Activated CD8-positive, alpha-beta memory T cell treated with anti-CD3 and anti-CD28 coated beads for 4 hours (primary cell): ENCODE measurements around the gene VWA1.

ENCODE experiments used
- DNase-seq, 2 donors: peaks; one replicate each; pipeline ENCODE4 v3.0.0-alpha.2; 2020; ENCODE audit warnings: low read depth in 2 of 2

VWA1 gene, protein sequence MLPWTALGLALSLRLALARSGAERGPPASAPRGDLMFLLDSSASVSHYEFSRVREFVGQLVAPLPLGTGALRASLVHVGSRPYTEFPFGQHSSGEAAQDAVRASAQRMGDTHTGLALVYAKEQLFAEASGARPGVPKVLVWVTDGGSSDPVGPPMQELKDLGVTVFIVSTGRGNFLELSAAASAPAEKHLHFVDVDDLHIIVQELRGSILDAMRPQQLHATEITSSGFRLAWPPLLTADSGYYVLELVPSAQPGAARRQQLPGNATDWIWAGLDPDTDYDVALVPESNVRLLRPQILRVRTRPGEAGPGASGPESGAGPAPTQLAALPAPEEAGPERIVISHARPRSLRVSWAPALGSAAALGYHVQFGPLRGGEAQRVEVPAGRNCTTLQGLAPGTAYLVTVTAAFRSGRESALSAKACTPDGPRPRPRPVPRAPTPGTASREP

DNA sequence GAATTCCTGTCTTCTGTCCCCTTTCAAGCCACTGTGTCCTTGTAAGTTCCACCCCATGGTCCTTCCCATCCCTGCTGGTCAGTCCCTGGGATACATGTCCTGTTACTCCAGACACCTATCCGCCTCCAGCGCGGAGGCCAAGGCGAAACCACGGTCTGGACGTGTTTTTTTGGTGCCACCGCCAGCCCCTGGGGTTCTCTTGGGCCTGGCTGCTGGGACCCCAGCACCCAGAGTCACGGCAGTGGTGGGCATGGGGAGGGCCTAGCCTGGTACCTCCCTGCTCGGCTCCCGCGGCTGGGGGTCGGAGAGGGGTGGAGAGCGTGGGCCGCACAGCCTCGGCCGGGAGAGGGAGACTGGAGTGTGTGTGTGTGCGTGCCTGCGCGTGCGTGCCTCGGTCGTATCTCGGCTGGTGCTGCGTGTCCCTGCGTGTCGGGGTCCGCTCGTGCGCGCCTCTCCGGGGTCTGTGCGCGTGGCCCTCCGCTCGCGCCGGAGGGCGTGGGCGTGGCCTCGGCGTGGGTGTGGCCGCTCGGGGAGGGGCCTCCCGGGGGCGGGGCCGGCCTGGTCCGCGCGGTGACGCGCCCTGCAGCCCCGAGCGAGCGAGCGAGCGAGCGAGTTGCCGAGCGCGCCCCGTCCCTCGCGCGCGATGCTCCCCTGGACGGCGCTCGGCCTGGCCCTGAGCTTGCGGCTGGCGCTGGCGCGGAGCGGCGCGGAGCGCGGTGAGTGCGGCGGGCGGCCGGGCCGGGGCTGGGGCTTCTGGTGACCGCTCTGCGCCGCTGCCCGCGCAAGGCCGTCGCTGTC, at the start of gene VWA1:
VWA1 (plus strand) TSS at position 585 of the 798 bp plus-strand sequence; CDS start at position 644, 59 bp downstream.
- peak; percentile 15 to 42 for DNase-seq

DNA sequence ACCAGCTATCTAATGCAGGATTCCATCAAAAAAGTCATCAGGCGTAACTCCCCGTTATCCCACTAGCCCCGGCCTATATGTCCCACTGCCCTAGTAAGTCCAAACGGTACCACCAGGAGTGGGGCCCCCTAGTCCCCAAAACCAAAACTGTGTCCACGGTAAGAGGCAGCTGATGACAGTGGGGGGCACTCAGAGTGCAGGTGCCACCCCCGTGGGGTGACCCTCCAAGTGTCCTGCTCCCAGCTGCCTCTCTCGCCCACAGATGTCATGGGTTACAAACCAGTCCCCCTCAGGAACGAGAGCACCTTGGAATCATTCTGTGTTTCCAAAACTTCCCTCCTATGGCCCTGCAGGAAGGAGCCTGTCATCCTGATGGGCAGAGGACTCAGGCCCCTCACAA, 49.6 kb upstream of the VWA1 start:
- no peak for DNase-seq

DNA sequence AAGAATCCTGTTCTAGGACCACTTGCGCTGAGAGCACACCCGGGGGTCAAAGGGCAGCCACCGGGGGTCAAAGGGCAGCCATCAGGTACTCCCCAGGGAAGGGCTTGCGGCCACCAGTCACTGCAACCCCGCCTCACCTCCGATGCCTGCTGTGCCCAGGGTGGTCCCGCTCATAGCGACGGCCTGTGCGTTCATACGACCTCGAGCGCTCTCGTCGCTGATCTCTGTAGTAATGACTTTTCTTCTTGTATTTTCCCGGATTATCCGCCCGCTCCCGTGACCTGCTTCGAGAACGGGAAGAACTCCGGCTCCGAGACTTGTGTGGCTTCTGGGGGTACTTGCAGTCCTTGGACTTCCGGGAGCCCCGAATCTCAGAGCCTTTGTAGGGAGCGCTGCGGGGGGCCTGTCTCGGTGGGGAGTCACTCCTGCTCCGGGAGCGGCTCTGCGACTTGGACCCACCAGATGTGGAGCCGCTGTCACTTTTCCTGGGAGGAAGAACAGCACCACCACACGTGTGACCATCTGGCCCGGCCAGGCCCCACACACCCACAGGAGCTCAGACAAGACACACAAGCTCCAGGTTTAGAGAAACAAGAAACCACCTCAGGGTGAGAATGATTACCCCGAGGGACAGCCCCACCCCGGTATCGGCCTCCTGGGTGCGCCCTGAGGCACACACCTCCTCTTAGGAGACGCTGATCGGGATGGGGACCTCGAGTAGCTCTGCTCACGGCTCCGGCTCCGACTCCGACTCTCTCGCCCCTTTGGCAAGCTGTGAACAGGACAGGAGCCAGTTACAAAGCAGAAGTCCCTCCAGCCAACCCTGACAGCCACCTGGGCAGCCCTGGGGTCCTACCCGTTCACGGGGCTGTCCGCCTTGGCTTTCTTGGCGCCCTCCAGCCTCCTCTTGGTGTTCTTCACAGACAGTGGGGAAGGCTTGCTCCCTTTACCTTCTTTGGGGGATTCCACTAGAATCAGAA, 48.1 kb upstream of the VWA1 start:
- no peak for DNase-seq

DNA sequence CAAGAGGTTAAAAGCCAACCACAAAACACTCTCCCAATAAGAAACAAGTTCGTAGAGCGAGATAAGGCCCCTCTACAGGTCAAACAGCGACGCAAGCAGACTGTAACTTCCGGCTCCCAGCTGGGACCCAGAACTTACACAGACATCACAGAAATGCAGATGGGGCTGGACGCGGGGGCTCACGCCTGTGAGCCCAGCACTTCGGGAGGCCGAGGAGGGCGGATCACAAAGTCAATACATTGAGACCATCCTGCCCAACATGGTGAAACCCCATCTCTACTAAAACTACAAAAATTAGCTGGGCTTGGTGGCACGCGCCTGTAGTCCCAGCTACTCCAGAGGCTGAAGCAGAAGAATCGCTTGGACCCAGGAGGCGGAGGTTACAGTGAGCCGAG, 47.4 kb upstream of the VWA1 start:
- DNase-seq, result no peak

DNA sequence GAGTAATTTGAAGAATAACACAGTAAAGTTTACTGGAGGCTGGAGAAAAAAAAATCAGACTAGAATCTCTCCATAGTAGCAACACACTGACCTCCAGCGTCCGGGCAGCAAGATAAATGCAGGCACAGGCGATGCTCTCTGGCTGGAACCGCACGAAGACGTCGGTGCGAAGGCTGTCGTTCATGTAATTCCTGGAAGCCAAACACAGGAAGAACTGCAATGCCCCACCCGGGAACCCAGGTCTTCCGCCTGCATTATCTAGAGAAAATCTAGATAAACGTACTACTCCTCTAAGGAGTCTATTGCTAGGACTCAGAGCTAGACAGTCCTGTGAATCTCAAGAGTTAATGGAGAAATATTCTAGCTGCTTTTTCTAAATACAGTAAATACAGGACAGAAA, 44.8 kb upstream of the VWA1 start:
- no peak for DNase-seq

DNA sequence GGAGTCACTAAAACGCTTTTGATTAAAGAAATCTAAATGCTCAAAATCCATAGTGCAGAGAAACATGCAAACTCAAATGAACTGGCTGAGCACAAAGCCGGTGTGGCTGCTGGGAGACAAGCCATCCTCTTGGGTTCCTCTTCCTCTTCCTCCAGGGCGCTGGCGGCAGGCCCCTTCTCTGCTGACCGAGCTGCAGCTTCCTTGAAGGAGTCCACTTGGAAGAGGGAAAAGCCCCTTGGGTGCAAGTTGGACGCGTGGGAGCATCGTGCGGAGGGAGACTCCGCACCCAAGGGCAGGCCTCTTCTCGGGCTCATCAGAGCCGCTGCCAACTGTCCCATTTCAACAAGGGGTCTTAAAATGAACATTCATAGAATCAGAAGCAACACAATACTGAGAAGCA, 44.3 kb upstream of the VWA1 start:
- no peak for DNase-seq

DNA sequence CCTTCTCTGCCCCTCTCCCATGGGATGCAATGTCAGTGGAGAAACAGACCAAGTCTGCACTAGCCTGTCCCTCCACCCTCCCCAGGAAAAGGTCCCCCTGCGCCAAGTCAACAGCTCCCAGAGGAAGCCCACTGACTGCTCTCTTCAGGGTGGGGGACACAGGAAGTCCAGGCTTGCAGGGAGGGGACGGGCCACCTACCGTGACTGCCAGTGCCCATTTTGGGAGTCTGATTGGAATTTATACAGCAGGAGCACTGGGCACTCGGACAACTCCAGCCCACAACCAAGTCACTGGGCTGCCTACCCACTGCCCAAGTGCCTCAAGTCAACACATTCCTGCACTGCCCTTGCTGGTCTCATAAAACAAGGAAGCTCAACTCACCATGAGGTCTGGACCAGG, 42.5 kb upstream of the VWA1 start:
- DNase-seq, result no peak

DNA sequence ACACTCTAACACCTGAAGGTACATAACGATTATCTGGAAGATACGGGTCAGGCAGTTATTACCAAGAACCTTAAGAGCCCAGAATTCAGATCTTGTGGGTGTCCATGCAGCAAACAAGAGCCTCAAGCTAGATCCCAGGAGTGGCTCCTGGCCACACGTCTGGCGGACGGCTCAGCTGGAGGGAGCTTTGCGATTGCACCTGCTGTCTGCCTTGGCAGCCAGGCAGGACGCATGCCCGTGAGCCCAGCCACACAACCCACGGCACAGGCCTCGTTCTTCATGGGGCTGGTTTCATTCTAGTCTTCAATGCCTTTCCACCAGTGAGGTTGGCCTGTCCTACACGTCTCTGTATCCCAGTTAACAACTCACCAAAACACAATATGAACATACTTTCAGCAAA, 42.1 kb upstream of the VWA1 start:
- DNase-seq, result no peak

DNA sequence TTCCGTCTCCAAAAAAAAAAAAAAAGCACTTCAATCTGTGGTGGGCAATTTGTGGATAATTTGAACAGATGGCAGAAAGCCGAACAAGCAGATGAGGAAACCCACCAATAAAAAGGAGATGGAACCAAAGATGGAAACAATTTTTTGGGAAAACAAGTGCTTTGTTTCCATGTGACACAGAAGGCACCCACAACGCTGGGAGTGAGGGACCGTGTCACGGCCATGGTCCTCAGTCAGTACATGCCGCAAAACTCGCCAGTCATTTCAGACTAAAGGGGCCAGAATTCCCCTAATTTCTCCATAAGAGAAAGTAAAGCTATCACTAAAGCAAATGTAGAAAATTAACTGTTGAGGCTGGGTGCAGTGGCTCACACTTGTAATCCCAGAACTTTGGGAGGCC, 41.4 kb upstream of the VWA1 start:
- no peak for DNase-seq

DNA sequence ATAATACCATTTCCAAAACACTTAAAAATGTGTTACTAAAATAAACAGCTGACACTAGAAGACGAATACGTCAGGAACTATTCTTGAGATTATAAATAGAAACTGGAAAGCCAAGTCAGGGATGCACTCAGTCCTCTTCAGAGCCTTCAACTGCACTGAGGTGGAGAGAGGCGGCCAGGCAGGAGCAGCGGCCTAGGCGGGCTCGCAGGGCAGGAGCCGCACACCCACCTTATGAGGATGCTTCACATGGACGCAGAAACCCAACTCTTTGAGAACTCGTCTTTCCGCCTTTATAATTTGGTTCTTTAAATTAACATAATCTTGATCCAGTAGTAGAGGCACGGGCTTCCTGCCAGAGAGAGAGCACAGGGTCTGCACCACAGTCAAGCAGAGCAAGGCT, 40.3 kb upstream of the VWA1 start:
- no peak for DNase-seq

DNA sequence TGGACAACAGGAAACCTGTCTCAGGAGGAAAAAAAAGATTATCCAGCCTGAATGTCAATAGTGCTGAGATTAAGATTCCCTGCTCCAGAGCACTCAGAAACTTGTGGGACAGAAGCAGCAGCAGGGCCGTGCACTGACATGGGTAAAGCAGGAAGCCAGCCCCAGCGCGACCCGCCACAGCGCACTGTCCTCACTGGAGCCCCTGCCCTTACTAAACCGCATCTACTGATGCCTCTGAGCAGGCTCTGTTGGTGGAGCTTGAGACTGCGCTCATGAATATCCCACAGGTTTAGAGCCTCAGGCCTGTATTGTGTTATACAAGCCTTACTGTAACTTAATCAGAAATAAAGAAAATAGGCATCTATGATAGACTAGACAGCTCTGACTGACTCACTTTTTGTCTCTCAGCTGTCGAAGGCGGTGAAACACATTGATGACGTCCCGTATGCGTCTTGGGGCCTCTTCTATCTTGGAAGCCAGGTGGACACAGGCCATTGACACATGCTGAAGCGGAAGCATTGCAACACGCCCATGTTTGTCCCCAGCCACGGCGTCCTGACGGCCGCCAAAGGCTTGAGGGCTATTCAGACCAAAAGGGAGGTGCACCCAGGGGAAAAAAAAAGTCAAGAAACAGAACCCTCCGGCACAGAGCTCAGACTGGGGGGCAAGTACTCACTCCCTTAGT, 37.5 kb upstream of the VWA1 start:
- no peak for DNase-seq

DNA sequence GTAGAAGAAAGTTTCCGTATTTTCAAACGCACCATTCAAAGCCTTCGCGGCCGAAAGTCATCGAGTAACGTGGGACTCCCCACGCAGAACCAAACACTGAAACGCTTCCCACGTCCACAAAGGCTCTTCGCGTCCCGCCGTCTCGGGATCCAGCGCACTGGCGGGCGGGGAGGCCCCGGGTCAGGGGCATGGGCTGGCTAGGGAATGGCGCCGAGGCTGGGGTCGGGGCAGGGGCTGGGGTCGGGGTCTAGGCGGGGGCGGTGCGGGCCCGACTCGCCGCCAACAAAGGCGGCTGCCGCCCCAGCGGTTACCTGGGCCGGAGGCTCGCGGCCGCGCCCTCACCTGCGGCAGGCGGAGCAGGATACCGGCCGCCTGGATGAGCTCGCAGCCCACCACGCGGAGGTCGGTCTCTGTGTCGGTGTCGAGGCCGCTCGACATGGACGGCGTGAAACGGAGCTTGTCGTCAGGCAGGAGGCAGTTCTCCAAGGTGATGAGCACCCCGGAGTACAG, 36.8 kb upstream of the VWA1 start:
- DNase-seq, result no peak

DNA sequence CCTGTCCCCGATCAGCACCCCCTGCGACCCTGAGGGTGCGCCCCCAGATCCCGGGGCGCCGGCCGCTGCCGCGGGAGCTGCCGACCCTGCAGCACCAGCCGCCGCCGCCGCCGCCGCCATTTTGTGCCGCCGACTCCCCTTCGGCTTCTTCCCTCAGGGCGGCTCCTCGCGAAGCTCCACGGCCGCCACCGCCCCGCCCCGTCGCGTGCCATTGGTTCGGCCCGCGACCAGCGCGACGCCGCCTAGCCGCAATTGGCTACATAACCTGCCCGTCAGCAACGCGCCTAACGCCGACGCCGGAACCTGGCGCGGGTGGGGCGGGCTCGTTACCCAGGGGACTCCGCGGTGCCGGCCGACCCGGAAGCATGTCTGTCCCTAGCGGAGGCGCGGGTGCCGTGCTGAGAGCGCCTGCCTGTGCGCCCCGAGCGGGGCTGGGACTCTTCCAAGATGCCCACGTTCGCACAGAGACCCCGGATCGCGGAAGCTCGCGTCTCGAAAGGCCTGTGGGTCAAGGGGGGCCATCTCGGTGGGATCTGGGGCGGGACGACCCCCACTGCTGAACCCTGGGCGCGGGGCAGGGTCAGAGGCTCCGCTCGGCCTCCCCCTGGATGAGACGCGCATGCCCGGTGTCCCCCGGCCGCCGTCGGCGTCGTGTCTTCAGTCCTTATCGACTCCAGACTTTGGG, 36.2 kb upstream of the VWA1 start, which contains the start of gene CCNL2:
CCNL2 (minus strand) TSS at position 149 of the 685 bp plus-strand sequence; CDS start at position 120, 29 bp downstream.
- DNase-seq, result peak; percentile 99

DNA sequence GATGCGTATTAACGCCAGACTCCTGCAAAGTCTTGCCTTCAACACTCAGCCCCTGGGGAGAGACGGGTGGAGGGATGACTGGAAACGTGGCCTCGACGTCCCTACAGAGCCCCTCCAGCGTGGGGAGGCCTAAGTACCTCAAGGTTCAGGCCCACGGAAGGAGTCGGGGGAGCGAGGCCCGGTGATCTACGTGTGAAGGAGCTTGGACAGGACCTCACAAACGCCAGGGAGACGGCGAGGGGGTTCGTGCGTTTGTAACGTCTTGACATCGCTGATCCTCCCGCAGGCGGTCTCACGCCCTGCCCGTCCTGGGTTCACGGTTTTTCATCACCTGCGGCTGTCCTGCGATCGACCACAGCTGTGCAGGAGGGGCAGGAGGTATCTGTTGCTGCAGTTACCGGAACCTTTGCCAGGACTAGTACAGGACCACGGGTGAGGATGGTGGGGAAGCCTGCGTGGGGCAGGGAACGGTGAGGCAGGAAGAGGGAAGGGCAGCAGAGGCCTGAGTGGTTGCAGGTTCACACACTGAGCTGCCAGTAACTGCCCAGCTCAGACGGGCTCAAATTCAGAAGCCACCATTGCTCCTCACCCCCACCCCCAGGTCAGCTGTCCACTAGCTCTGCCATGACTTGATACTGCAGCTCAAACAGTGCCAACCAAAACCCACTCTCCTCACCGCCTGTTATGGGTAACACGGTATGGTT, 35.5 kb upstream of the VWA1 start:
- DNase-seq, result no peak

DNA sequence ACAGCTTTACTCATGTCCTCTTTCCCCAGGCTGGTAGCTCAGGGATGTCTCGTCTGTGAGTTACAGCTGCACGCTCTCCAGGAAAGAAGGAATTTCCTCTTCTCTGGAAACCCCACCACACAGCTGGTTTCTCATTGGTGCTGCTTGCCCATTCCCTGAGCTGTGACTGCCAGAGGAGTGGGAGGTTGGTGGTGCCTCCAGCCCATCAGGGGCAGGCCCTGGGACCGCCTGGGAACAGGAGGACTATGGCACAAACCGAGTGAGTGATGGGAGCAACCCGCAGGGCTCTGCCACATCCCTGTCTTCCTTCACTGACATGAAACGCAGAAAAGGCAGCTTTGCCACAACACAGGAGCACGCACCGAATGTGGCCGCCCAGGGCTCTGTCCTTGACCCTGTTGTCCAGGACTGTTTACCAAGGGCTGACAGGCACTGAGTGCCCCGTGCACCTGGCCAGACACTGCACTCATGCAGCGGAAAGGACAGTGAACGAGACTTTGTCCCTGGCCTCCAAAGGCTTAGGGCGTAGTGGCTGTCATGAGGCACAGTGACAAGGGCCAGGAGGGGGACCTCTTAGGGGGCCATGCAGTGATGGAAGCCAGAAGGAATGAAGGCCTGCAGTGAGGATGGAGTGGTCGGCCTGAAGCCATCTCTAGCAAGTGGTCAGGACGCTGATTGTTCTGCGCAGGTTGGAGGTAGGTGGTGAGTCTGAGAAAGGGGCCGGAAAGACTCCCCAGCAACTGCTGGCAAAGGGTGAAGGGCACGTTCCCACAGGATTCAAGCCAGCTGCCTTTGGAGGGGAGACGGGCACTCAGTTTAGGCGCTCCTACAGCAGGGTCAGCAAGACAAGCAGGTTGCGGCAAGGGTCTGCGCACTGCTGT, 34.7 kb upstream of the VWA1 start:
- DNase-seq, result no peak

DNA sequence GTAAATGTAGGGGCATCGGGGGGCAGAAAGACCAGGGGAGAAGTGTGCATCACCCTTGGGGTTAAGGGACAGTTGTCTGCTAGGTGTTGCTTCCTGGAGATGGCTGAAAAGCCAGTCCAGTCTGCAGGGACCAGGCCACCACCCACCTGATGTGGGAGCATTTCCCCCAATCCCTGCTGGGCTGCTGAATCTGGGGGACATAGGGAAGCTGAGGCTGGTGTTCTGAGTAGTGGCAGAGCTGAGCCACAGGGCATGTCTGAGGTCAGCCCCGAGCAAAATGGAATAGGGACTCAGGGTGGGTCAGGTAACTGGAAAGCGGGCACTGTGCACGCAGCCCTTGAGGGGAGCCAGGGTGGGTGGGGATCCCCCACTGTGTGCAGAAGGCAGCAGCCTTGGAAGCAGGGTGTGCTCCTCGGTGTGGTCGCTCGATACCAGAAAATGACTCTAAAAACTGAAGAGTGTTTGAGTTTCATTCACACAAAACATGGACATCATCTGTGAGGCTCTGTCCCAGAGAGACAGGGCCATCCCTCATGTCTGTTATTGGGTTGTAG, 34.0 kb upstream of the VWA1 start:
- DNase-seq, result no peak

DNA sequence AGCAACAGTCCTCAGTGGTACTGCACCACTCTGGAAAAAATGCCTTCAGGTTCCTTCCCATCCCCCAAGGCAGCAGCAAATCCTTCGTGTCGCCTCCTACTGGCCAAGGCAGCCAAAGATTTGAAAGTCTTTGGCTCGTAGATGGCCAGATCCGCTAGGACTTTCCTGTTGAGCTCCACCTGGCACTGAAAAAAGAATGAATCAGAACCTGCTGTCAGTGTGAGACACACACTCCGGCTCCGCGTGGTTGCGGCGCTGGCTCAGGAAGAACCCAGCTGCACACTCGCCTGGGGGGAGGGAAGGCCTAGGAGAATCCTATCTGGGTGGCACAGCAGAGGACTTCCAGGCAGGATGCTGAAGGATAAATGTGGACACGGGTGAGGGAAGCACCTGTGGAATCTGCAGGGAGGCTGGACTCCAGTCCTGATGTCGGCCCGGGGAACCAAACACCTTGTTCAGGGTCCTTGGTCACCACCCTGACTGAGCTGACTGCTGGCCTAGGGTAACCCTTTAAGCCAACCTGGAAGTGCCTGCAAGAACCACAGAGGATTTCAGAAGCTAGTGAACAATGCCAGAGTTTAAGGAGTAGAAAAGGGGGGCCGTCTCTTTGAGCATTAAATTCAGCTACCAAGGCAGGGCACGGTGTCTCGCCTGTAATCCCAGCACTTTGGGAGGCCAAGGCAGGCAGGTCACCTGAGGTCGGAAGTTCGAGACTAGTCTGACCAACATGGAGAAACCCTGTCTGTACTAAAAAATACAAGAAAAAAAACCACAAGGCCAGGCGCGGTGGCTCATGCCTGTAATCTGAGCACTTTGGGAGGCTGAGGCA, 33.2 kb upstream of the VWA1 start:
- DNase-seq, result no peak
